ENCODE results near the gene MRC2. TPM values are rescaled to one million over a fixed set of nuclear protein-coding genes. Genes with fewer than 3 reads are reported as not detected.

The MRC2 gene
- total RNA-seq, 1 donor from 2014 or later: 91.2 TPM

DNA sequence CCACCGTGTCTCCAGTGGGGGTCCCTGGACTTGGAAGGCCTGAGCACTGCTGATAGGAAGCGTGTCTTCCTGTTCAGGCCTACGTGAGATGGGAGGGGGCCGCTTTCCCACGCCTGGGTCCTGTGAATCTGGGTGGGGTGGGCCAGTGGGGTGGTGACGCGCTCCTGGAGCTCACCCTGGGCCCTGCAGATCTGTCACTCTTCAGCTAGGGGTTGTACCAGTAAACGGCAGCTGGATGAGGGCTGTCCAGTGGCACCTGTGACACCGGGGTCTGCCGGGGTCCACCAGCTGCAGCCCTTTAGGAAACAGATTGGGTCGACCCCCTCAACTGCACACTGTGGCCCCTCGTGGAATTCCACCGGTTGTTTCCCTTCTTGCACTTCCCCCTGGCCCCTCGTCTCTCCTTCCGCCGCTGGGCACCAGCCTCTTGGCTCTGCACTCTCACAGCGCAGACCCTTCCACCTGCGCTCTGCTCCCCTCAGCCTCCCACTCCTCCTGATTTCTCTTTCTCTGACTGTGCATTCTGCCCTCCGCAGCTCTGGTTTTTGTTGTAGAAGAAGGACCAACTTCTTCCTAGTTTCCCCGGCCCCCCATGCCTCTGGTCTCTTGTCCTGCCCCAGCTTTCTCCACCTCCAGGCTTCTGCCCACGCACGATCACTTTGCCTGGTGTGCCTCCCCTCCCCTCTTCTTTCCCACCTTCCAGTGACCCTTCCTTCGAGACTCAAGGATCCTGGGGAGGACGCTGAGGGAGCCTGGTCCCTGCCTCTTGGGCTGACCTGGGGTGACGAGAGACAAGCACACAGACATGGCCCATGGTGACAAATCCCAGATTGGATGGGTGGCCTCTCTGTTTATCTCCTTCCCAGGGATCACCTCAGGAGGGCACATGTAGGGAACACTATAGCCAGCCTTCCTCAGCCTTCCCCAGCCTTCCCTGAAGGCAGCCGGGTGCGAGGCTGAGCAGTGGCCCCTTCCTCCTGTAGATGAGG lies 4.8 kb downstream of the MRC2 start:
- DNase-seq (no peak), ATAC-seq (no peak)
- Histone ChIP-seq H3K27me3 (ENCODE audit: low read depth) (peaks cover 14% of the 10 kb centered on the region), H3K36me3 (no peaks in the 10 kb centered on the region), H3K4me3 (no peak overlapping the region), H3K4me1 (peaks cover 19% of the 10 kb centered on the region), H3K9me3 (no peaks in the 10 kb centered on the region), H3K27ac (no peak overlapping the region)
- TF ChIP-seq, protein P1, sequence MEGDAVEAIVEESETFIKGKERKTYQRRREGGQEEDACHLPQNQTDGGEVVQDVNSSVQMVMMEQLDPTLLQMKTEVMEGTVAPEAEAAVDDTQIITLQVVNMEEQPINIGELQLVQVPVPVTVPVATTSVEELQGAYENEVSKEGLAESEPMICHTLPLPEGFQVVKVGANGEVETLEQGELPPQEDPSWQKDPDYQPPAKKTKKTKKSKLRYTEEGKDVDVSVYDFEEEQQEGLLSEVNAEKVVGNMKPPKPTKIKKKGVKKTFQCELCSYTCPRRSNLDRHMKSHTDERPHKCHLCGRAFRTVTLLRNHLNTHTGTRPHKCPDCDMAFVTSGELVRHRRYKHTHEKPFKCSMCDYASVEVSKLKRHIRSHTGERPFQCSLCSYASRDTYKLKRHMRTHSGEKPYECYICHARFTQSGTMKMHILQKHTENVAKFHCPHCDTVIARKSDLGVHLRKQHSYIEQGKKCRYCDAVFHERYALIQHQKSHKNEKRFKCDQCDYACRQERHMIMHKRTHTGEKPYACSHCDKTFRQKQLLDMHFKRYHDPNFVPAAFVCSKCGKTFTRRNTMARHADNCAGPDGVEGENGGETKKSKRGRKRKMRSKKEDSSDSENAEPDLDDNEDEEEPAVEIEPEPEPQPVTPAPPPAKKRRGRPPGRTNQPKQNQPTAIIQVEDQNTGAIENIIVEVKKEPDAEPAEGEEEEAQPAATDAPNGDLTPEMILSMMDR (IDR thresholded peaks at IDR 0.05): no peak
- intact Hi-C loops (cut with DNase I): no loop called here

DNA sequence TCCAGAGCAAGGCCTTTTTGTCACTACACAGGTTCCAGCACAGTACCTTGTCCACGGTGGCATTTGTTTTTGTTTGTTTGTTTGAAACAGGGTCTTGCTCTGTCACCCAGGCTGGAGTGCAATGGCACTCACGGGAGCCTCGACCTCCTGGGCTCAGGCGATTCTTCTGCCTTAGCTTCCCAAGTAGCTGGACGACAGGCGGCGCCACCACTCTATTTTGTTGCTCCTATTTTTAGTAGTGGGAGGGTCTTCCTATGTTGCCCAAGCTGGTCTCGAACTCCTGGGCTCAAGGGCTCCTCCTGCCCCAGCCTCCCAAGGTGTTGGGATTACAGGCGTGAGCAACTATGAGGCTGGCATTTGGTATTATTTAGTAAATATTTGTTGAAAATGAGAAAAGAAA lies 10.3 kb downstream of the MRC2 start:
- no peak for ATAC-seq
- Histone ChIP-seq H3K4me1 (peaks cover 5% of the 10 kb centered on the region), H3K27ac (no peak overlapping the region), H3K9me3 (no peaks in the 10 kb centered on the region), H3K4me3 (no peak overlapping the region), H3K27me3 (ENCODE audit: low read depth) (no peaks in the 10 kb centered on the region), H3K36me3 (no peaks in the 10 kb centered on the region)
- intact Hi-C loops (cut with DNase I): no loop called here
- TF ChIP-seq, protein P1 (IDR thresholded peaks at IDR 0.05): no peak
- DNase-seq: no peak

- H3K27ac ChIP-seq: no peak overlapping the region
- no peaks in the 10 kb centered on the region for H3K27me3 ChIP-seq (ENCODE audit: low read depth)
- no peaks in the 10 kb centered on the region for H3K36me3 ChIP-seq
- H3K4me3 ChIP-seq: no peak overlapping the region
- intact Hi-C loops (cut with DNase I): no loop called here
- no peaks in the 10 kb centered on the region for H3K4me1 ChIP-seq
- no peaks in the 10 kb centered on the region for H3K9me3 ChIP-seq
- TF ChIP-seq, protein P1 (IDR thresholded peaks at IDR 0.05): no peak
- ATAC-seq: no peak
- no peak for DNase-seq
Observed at GRCh38 chr17:62641153-62641552, 13.7 kb downstream of the MRC2 start.

DNA sequence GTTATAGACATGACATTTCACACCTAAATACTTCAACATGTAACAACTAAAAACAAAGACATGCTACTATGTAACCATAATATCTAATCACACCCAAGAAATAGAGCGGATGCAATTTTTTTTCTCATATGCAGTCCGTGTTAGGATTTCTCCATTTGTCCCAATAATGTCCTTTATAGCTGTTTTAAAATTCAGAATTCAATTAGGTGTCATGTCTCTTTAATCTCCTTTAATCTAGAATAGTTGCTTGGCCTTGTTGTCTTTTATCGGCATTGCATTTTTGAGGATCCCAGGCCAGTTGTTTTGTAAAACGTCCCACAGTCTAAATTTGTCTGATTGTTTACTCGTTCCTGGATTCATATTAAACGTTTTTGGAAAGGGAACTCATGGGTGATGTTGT lies 14.5 kb downstream of the MRC2 start:
- no peaks in the 10 kb centered on the region for H3K9me3 ChIP-seq
- intact Hi-C loops (cut with DNase I): no loop called here
- no peak overlapping the region for H3K4me3 ChIP-seq
- H3K27me3 ChIP-seq (ENCODE audit: low read depth): no peaks in the 10 kb centered on the region
- no peak overlapping the region for H3K27ac ChIP-seq
- no peaks in the 10 kb centered on the region for H3K36me3 ChIP-seq
- no peak for DNase-seq
- no peaks in the 10 kb centered on the region for H3K4me1 ChIP-seq
- TF ChIP-seq, protein P1 (IDR thresholded peaks at IDR 0.05): no peak
- no peak for ATAC-seq

DNA sequence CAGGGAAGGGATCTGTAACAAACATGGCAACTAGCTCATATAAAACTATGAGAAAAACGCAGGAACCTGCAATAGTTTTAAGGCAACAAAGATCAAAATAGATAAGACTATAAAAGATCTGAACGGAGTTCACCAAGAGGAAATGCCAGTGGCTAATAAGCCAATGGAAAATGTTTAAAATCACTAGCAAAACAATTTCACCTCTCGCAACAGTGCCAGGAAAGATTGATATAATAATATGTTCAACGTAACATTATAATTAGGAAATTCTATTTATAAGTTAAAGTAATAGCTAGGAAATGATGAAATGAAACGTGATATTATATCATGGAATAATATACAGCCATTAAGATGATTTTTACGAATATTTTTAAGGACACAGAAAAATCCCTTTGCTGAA lies 16.0 kb downstream of the MRC2 start:
- DNase-seq: no peak
- Histone ChIP-seq H3K4me3 (no peak overlapping the region), H3K9me3 (no peaks in the 10 kb centered on the region), H3K36me3 (no peaks in the 10 kb centered on the region), H3K27me3 (ENCODE audit: low read depth) (no peaks in the 10 kb centered on the region), H3K27ac (no peak overlapping the region), H3K4me1 (peaks cover 12% of the 10 kb centered on the region)
- intact Hi-C loops (cut with DNase I): no loop called here
- ATAC-seq: no peak
- TF ChIP-seq, protein P1 (IDR thresholded peaks at IDR 0.05): no peak
